Skeletal muscle satellite cell (primary cell): Measurements from ENCODE around the gene TLCD5. TPM values are rescaled to one million over a fixed set of nuclear protein-coding genes. Genes with fewer than 3 reads are reported as not detected.

Experiments used
- H3K27me3 ChIP-seq: 2 replicates; pipeline ENCODE4 v1.7.0; 2013; ENCODE audit warnings: low read length; ENCODE audit not compliant: control insufficient read depth, insufficient read depth
- H3K36me3 ChIP-seq: 2 replicates; pipeline ENCODE4 v1.7.0; 2013; ENCODE audit warnings: mild to moderate bottlenecking, control low read depth, low read length; ENCODE audit not compliant: insufficient read depth
- H3K4me1 ChIP-seq: 2 replicates; pipeline ENCODE4 v1.7.0; 2013; ENCODE audit warnings: low read length; ENCODE audit not compliant: control insufficient read depth, insufficient read depth
- H3K4me2 ChIP-seq: 2 replicates; pipeline ENCODE4 v1.7.0; 2013; ENCODE audit warnings: mild to moderate bottlenecking, low read length
- H3K4me3 ChIP-seq: 2 replicates; pipeline ENCODE4 v1.7.0; 2013; ENCODE audit warnings: low read length
- H3K9ac ChIP-seq: 2 replicates; pipeline ENCODE4 v1.7.0; 2013; ENCODE audit warnings: mild to moderate bottlenecking, low read depth, low read length, moderate library complexity
- H3K9me3 ChIP-seq: replicated peaks from 2 replicates; pipeline ENCODE4 v1.7.0; 2013; ENCODE audit warnings: mild to moderate bottlenecking, control low read depth, low read length
- total RNA-seq: library from RNA; depleted of rRNA; stranded (reverse); fragments of >200 nt; gene quantifications from 2 replicates; pipeline ENCODE4 v1.2.3, GENCODE V29; 2012; rRNA removed

TLCD5 gene
- total RNA-seq = 7.0 and 7.4 TPM in 2 replicates

GRCh38 chr11:120324932-120325810 is at the start of gene TLCD5:
Gene TLCD5 (plus strand): TSS chr11:120325299. CDS start chr11:120327442, 2,143 bp downstream.
- Histone ChIP-seq H3K9ac (peak within 1 kb of the TSS; percentile 96), H3K27me3 (no peaks in the 10 kb centered on the region), H3K4me1 (peaks cover 34% of the 10 kb centered on the region), H3K36me3 (peaks cover 4% of the 10 kb centered on the region), H3K4me3 (peak within 1 kb of the TSS; percentile 87), H3K9me3 (no peaks in the 10 kb centered on the region), H3K4me2 (peak within 1 kb of the TSS; percentile 89)

DNA sequence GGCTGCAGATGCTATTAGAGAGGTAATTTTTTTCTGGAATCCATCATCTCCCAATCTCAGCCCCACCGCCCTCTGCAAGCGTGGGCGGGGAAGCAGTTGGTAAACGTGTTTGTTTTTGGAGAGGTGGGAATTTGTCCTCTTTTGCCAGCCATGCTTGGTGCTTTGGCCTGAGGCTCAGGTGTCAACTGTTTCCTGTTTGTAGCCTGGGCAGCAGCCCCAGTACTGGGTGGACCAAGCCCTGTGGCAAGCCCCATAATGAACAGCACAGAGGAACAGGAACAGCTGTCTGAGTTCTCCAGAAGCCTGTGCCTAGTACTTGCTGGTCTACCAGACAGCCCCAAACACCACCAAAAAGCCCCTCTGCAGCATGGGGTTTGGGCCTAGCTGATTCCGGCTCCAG is 45.6 kb upstream of the TLCD5 start:
- Histone ChIP-seq H3K27me3 (peaks cover 47% of the 10 kb centered on the region), H3K4me3 (no peak overlapping the region), H3K36me3 (no peaks in the 10 kb centered on the region), H3K9ac (no peak overlapping the region), H3K4me1 (no peaks in the 10 kb centered on the region), H3K4me2 (no peak overlapping the region), H3K9me3 (no peaks in the 10 kb centered on the region)

- Histone ChIP-seq H3K36me3 (no peaks in the 10 kb centered on the region), H3K9me3 (no peaks in the 10 kb centered on the region), H3K4me2 (no peak overlapping the region), H3K9ac (no peak overlapping the region), H3K27me3 (peaks cover 40% of the 10 kb centered on the region), H3K4me1 (no peaks in the 10 kb centered on the region), H3K4me3 (no peak overlapping the region)
These were observed 44.5 kb upstream of the TLCD5 start for GRCh38 chr11:120280600-120281051.

DNA sequence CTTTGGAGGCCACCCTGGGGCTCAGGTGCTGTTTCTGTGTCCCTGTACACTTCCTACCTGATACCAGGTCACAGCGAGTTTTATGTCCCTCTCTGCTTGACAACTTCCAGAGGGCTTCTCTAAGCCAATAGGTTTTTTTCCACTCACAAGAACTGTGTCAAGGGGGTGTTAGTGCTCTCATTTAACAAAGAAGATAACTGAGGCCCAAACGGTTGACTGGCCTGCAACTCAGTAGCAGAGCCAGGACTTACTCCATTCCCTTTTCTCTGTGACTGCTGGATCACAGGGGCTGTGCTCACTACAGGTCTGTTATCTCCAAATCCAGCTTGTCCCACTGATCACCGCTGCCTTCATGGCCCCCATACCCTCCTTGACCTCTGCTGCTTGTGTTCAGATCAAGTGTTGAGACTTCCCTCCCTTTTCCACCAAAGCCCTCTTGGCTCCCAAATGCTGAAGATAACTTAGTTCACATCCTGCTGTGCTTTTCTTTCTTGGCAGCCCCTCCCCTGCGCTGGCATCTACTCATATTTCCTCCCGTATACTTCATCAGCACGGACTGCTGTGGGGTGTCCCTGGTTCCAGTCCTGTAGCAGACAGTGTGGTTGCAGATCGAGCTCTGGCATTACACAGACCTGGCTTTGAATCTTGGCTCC is 43.8 kb upstream of the TLCD5 start:
- no peak overlapping the region for H3K9ac ChIP-seq

GRCh38 chr11:120283124-120283523 is 42.0 kb upstream of the TLCD5 start:
- Histone ChIP-seq H3K36me3 (no peaks in the 10 kb centered on the region), H3K4me1 (no peaks in the 10 kb centered on the region), H3K9me3 (no peaks in the 10 kb centered on the region), H3K4me2 (no peak overlapping the region), H3K9ac (no peak overlapping the region), H3K27me3 (peaks cover 46% of the 10 kb centered on the region), H3K4me3 (no peak overlapping the region)

More for the DNA sequence above, 43.8 kb upstream of the TLCD5 start:
- no peak overlapping the region for H3K4me3 ChIP-seq
- H3K9me3 ChIP-seq = no peaks in the 10 kb centered on the region
- no peak overlapping the region for H3K4me2 ChIP-seq
- peaks cover 40% of the 10 kb centered on the region for H3K27me3 ChIP-seq
- H3K4me1 ChIP-seq = no peaks in the 10 kb centered on the region
- no peaks in the 10 kb centered on the region for H3K36me3 ChIP-seq

- no peaks in the 10 kb centered on the region for H3K36me3 ChIP-seq
- no peaks in the 10 kb centered on the region for H3K4me1 ChIP-seq
- no peak overlapping the region for H3K9ac ChIP-seq
- no peak overlapping the region for H3K4me3 ChIP-seq
- H3K4me2 ChIP-seq = no peak overlapping the region
- peaks cover 46% of the 10 kb centered on the region for H3K27me3 ChIP-seq
- H3K9me3 ChIP-seq = no peaks in the 10 kb centered on the region
These were observed 40.8 kb upstream of the TLCD5 start for GRCh38 chr11:120284272-120284671.

DNA sequence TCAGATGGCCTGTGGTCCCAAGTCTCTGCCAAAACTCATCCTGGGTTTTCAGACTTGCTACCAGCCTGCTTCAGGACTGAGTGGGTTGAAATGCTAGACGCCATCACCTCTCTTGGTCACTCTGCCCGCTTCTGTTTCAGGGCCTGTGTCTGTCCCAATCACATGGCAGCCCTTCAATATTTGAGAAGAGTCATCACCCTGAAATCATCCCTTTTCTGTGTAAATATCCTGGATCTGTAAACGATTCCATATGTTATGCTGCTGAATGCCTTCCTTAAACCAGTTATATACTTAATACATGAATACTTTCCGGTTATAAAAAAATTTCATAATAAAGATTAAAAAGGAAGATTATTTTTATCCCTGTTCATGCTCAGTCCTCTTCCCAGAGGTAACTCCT is 39.8 kb upstream of the TLCD5 start:
- Histone ChIP-seq H3K9me3 (no peaks in the 10 kb centered on the region), H3K27me3 (peaks cover 56% of the 10 kb centered on the region), H3K4me1 (no peaks in the 10 kb centered on the region), H3K4me3 (no peak overlapping the region), H3K4me2 (no peak overlapping the region), H3K36me3 (no peaks in the 10 kb centered on the region), H3K9ac (no peak overlapping the region)

GRCh38 chr11:120288021-120288420 is 37.1 kb upstream of the TLCD5 start:
- Histone ChIP-seq H3K4me2 (no peak overlapping the region), H3K27me3 (peaks cover 52% of the 10 kb centered on the region)

GRCh38 chr11:120289426-120289825 is 35.7 kb upstream of the TLCD5 start:
- Histone ChIP-seq H3K27me3 (peaks cover 61% of the 10 kb centered on the region), H3K36me3 (no peaks in the 10 kb centered on the region), H3K9ac (no peak overlapping the region), H3K4me2 (no peak overlapping the region), H3K4me3 (no peak overlapping the region), H3K4me1 (no peaks in the 10 kb centered on the region), H3K9me3 (no peaks in the 10 kb centered on the region)

More at GRCh38 chr11:120288021-120288420, 37.1 kb upstream of the TLCD5 start:
- no peaks in the 10 kb centered on the region for H3K9me3 ChIP-seq
- H3K4me1 ChIP-seq = no peaks in the 10 kb centered on the region
- H3K36me3 ChIP-seq = no peaks in the 10 kb centered on the region
- no peak overlapping the region for H3K9ac ChIP-seq
- H3K4me3 ChIP-seq = no peak overlapping the region

- H3K27me3 ChIP-seq = peaks cover 74% of the 10 kb centered on the region
- no peak overlapping the region for H3K9ac ChIP-seq
- H3K4me2 ChIP-seq = no peak overlapping the region
- H3K4me3 ChIP-seq = no peak overlapping the region
- no peaks in the 10 kb centered on the region for H3K9me3 ChIP-seq
- no peaks in the 10 kb centered on the region for H3K4me1 ChIP-seq
- no peaks in the 10 kb centered on the region for H3K36me3 ChIP-seq
These were observed 34.1 kb upstream of the TLCD5 start for GRCh38 chr11:120290956-120291355.

GRCh38 chr11:120293038-120293800 is 31.9 kb upstream of the TLCD5 start:
- no peaks in the 10 kb centered on the region for H3K9me3 ChIP-seq
- no peak overlapping the region for H3K4me3 ChIP-seq
- no peak overlapping the region for H3K9ac ChIP-seq
- no peaks in the 10 kb centered on the region for H3K4me1 ChIP-seq
- peaks cover 83% of the 10 kb centered on the region for H3K27me3 ChIP-seq
- no peak overlapping the region for H3K4me2 ChIP-seq
- no peaks in the 10 kb centered on the region for H3K36me3 ChIP-seq
